ENCODE results near the gene HLA-C. TPM values are rescaled to one million over a fixed set of nuclear protein-coding genes. Genes with fewer than 3 reads are reported as not detected.
"Not testable (repeated sequence)": the region's sequence is repeated elsewhere in the genome, so short reads cannot be mapped to it uniquely, and the experiment has no call there.

The HLA-C gene
- total RNA-seq, 1 donor from 2014 or later, result 1,208 TPM

DNA sequence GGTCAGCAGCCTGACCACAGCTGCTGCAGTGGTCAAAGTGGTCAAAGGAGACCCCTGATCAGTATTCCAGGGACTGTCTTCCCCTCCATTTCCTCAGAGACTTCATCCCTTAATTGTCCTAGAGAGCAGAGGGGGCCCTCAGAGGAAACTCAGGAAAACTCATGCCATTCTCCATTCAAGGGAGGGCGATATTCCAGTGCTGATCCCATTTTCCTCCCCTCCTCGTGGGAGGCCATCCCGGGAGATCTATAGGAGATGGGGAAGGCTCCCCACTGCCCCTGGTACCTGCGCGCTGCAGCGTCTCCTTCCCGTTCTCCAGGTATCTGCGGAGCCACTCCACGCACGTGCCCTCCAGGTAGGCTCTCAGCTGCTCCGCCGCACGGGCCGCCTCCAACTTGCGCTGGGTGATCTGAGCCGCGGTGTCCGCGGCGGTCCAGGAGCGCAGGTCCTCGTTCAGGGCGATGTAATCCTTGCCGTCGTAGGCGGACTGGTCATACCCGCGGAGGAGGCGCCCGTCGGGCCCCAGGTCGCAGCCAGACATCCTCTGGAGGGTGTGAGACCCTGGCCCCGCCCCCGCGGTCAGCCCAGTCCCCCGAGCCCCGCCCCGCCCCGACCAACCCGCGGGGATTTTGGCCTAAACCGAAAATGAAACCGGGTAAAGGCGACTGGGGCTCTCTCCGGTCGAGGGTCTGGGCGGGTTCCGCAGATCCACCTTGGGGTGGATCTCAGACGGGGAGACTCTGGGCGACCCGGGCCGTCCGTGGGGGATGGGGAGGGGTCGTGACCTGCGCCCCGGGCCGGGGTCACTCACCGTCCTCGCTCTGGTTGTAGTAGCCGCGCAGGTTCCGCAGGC lies 878 bp downstream of the HLA-C start:
- intact Hi-C loops (cut with micrococcal nuclease), result no loop called here

DNA sequence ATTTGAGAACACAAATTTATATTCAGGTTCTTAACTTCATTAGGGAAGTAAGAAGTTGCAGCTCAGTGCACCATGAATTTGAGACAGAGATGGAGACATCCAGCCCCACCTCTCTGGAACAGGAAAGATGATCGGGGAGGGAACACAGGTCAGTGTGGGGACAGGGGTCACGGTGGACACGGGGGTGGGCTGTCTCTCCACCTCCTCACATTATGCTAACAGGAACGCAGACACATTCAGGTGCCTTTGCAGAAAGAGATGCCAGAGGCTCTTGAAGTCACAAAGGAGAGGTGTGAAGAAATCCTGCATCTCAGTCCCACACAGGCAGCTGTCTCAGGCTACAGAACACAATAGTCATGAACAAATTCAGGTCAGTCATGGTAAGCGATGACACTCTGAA lies 3.1 kb downstream of the HLA-C start:
- intact Hi-C loops (cut with micrococcal nuclease), result no loop called here

DNA sequence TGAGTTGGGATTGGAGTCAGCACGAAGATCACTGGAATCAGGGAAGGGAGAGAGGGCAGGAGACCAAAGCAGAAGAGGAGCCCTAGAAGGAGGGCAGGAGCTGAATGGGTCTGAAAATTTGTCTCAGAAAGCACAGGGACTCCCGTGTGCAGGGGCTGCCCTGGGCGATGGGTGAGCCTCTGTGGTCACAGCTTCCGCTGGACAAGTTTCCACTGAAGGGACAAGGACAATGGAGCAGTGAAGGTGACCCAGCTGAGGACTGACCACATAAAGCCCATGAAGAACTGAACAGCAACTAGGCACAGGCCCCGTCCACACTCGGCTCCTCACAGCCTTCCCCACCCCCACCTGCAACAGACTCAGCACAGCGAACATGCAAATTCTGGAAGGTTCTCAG lies 3.5 kb downstream of the HLA-C start:
- intact Hi-C loops (cut with micrococcal nuclease), result no loop called here

DNA sequence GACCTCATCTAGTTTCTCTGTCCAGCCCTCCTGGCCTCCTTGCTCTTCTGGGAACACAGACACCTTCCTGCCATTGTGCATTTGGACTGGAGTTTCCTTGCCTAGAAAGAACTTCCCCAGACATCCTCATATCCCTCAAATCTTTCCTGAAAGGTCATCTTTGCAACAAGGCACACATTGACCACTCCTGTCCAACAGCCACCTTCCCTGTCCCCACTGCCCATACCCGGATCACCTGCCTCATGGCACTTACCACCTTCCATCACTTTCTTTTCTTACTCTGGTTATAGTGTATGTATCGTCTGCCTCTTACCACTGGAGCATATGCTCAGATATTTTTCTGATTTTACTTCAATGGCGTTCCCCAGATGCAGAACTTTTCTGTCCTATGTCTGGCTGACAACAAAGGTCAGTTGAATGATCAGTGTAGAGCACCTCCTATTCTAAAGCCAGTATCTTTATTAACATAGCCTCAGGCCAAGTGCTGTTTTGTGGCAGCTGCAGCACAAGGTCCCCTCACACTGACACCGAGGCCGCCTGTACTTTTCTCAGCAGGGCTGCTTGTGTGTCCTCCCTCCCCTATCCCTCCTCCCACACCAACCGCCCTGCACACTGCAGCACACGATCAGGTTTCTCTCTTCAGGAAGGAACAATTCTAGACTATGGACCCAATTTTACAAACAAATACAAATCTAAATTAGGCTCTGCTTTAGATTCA lies 4.1 kb downstream of the HLA-C start:
- intact Hi-C loops (cut with micrococcal nuclease), result no loop called here

DNA sequence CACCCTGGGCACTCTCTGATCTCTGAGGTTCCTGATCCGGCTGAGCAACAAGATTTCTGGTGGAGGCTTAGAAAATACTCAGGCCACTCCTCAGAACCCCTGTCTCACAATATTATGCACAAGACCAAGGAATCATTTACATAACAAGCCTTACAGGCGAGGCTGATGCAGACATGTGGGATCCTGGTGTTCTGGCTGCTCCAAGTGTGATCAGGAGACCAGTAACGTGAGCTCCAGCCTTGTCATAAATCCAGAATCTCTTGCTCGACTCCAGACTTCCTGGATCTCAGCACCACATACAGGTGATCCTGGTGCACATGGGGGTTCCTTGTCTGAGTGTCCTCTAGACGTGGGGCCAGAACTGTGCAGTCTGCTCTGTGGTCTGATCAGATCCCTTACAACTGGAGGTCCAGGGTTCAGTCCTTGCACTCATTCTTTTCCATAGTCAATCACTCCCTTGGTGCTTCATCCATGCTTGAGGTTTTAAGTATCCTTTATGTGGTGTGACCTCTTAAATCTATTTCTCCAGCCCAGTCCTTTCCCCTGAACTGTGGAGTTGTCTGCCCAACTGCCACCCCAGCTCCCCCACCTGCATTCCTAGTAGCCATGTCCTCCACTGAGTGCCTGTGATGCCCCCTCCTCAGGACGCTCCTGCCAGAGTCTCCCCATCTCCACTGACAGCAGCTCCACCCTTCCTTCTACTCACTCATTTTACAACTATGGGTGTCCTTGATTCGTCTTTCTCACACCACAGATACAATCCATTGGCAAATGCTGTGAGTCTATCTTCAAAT lies 5.1 kb downstream of the HLA-C start:
- intact Hi-C loops (cut with micrococcal nuclease), result no loop called here

DNA sequence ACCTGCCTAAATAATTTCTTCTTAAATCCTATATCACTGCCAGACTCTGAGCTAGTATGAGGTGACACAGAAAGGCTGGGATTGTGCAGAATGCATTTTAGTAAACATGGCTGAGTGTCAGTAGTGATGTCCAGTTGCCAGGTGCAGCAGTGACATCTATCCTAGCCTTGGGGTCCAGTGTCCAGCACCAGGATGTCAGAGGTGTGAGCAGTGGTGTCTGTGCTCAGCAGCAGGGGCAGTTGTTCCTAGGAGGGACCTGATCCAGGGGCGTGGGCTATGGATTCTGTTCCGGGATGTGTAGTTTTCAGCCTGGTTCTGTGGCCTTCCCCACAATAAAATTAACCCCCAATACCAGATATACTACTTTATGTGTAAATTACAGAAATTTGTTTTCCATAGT lies 6.0 kb downstream of the HLA-C start:
- intact Hi-C loops (cut with micrococcal nuclease), result no loop called here

DNA sequence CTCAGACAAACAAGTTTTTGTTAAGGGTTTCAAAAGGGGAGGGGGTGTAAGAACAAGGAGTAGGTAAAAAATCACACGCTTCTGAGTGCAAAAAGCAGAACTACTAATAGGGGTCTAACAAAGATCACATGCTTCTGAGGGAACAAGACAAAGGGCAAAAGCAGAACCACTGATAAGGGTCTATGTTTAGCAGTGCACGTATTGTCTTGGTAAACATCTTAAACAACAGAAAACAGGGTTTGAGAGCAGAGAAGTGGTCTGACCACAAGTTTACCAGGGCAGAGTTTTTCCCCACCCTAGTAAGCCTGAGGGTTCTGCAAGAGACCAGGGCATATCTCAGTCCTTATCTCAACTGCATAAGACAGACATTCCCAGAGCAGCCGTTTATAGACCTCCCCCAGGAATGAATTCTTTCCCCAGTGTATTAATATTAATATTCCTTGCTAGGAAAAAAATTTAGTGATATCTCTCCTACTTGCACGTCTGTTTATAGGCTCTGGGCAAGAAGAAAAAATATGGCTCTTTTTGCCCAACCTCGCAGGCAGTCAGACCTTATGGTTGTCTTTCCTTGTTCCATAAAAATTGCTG lies 8.5 kb downstream of the HLA-C start:
- intact Hi-C loops (cut with micrococcal nuclease), result not testable (repeated sequence)

DNA sequence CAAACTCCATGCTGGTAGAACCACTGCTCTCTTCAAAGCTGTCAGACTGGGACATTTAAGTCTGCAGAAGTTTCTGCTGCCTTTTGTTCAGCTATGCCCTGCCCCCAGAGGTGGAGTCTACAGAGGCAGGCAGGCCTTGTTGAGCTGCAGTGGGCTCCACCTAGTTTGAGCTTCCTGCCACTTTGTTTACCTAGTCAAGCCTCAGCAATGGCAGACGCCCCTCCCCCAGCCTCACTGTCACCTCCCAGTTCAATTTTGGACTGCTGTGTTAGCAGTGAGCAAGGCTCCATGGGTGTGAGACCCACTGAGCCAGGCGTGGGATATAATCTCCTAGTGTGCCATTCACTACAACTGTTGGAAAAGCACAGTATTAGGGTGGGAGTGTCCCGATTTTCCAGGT lies 11.9 kb downstream of the HLA-C start:
- intact Hi-C loops (cut with micrococcal nuclease), result not testable (repeated sequence)

DNA sequence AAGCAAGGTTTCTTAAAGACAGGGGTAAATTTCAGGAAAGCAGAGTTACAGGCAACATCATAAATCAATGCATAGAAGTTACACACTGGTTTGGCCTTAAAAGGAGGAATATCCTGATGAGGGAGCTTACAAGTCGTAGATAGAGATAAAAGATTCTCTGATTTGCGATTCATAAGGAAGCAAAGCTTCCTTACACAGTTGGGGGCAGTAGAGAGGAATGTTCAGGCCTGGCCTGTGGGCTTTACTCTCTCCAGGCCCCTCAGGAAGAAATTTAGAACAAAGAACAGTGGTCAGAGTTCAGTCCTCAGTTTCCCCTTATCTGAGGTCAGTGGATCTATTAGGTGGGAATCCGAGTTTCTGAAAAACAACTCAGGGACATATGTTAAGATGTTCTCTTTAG lies 19.3 kb downstream of the HLA-C start:
- intact Hi-C loops (cut with micrococcal nuclease), result no loop called here

DNA sequence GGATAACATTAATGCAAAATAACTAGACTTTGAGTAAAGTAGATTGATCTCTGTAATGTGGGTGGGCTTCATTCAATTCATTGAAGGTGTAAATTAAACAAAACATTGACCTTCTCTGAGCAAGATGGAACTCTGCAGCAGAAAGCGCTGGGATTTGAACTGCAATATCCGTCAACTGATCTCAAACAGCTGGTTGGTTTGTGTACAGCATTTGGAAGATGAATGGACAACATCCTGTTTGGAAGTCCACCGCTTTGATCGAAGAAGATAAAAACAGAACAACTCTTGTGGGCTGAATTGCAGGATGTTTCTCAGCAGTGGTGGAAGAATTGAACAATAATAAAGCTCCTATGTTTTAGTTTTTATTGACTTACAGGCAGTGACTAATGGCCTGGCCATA lies 20.6 kb downstream of the HLA-C start:
- intact Hi-C loops (cut with micrococcal nuclease), result no loop called here

DNA sequence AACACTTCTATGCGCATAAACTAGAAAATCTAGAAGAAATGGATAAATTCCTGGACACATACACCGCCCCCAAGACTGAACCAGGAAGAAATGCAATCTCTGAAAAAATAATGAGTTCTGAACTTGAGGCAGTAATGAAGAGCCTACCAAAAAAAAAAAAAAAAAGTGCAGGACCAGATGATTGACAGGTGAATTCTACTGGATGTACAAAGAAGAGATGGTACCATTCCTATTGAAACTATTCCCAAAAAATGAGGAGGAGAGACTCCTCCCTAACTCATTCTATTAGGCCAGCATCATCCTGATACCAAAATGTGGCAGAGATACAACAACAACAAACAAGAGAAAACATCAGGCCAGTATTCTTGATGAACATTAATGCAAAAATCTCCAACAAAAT lies 22.7 kb downstream of the HLA-C start:
- intact Hi-C loops (cut with micrococcal nuclease), result no loop called here

DNA sequence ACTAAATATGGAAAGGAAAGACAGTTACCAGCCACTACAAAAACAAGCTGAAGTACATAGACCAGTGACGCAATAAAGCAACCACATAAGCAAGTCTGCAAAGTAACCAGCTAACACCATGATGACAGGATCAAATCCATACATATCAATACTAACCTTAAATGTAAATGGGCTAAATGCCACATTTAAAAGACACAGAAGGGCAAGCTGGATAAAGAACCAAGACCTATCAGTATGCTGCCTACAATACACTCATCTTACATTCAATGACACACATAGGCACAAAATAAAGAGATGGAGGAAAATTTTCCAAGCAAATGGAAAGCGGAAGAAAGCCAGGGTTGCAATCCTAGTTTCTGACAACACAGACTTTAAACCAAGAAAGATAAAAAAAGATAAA lies 24.1 kb downstream of the HLA-C start:
- intact Hi-C loops (cut with micrococcal nuclease), result no loop called here

DNA sequence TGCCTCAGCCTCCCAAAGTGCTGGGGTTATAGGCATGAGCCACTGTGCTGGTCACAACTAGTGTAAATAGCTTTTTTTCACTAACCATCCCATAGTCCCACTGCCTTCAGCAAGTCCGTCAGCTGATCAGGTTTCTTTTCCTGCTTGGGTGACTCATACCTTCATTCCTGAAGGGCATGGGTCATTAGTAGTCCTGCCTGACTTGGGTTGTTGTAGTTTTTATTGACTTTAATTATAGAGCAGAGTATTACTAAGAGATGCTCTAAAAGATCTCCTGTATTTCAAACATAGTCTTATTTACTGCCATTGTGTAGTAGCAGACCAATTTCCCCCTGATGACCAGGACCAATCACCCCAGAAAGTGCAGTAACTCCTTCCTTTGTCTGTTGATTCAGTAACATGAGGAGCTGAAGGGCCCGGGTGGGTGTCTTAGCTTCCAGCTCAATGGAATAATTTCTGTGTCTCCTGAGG lies 25.8 kb downstream of the HLA-C start:
- intact Hi-C loops (cut with micrococcal nuclease), result no loop called here

DNA sequence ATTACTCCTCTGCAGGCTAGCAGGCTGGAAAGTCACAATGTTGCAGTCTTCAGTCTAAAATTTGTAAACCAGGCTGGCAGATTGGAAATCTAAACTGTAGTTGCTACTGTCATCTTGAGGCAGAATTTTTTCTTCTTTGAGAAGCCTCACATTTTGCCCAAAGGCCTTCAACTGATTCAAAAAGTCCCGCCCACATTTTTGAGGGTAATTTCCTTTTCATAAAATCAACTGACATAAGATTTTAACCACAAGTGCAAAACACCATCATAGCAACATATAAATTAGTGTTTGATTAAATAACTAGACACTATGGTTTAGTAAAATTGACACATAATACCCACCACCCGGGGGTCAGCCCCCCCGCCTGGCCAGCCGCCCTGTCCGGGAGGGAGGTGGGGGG lies 28.4 kb downstream of the HLA-C start:
- intact Hi-C loops (cut with micrococcal nuclease), result no loop called here

DNA sequence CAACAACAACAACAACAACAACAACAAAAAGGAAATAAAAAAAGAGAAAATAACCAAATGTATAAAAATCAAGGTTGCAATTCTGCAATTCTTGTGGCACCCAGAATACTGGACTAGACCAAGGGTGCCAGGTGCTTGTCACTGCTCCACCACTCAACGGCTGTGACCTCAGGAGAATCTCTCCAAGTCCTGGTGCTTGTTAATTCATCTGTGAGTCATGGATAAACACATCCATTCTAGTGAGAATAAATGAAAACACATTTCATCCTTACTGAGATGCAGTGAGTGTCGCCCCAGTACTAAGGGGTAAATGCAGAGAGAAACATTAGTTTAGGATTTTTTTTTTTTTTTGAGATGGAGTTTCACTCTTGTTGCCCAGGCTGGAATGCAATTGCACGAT lies 32.0 kb downstream of the HLA-C start:
- intact Hi-C loops (cut with micrococcal nuclease), result no loop called here

DNA sequence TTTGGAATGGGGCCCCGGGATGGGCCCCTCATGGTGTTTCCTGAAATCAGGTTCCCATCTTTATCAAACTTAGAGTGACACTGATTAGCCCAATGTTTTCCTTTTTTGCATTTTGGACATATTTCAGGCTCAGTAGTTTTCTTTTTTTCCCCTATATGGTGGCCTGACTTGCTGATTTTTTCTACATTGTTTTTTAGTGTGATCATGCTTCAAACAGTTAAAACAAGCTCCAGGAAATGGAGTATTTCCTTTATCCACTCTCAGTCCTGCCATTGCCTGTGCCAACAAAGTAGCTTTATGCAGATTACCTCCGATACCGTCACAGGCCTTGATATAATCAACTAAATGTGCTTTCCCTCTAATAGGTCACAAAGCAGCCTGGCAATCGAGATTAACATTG lies 37.8 kb downstream of the HLA-C start:
- intact Hi-C loops (cut with micrococcal nuclease), result not testable (repeated sequence)

DNA sequence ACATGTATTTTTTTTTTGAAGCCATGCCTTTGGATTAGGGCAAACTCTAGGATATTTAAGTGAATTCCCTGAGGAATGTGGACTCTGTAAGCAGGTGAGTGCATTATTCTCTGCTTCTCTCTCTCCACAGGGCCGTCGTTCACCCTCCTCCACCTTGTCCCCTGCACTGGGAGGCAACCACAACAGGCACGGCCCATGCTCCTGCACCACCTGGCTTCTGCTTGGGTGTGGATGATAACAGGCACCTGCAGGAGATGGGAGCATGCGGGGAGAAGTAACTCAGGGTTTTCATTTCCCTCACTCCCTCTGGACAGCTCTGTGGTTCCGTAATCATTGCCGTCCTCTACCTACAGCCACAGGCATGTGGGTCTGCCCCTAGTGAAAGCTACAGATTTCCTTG lies 43.4 kb downstream of the HLA-C start:
- intact Hi-C loops (cut with micrococcal nuclease), result no loop called here

DNA sequence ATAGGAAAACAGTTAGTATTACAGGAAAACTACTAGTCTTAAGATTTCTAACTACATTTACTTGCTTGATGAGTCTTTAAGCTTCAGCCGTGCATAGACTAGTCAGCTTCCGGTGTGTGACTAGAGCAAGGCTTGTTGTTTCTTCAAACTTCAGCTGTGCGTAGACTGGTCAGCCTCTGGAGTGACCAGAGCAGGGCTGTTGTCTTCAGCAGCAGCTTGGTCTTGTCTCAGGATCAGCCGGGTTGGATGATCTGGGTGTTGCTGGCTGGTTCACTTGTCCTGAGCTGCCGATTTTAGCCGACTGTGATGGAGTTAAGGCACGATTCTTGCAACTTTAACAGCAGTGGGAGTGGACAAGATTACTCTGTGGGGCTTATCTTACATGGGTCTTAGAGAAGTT lies 44.7 kb downstream of the HLA-C start:
- intact Hi-C loops (cut with micrococcal nuclease), result no loop called here

DNA sequence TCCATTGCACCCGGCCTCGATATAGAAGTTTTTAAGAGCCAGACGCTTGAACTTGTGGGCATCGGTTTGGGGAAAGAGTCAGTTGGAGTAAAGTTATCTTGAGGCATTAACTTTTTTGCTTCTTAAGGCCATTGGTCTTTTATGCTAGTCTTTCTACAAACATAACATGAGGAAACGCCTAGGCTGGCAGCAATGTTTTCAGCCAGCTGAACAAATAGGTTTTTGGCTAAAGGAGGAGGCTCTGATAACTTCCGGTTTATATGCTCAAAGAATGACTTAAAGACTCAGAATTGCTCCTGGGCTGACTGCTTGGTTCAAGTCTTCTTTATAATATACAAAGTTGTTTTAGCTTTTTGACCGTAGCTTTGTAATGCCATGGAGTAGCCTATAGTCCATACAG lies 46.2 kb downstream of the HLA-C start:
- intact Hi-C loops (cut with micrococcal nuclease), result no loop called here

DNA sequence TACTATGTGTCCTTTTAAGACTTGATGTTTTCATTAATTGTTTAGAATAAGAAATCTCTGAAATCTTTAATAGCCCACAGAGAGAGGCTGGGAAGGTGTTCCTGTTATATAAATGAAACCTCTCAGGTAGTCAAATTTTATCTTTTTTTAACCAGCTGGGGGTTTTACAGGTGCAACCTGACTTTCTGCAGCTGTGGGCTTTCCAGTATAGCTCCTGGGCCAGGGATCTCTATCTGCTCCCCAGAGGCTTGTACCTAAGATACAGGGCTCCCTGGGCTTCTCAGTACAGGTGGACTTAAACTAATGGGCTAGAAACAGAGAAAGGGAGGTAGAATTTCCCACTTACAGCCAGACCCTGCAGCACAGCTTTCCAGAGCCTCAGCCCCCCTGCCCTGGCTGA lies 49.4 kb downstream of the HLA-C start:
- intact Hi-C loops (cut with micrococcal nuclease), result no loop called here

All from T-helper 2 cell treated with Interferon-gamma antibody and Interleukin-4, amounts not matched to agents 100 ng/mL and 5 ng/mL, for 36 hours (primary cell).